ENCODE results near the gene CNOT3.
"Not testable (repeated sequence)": the region's sequence is repeated elsewhere in the genome, so short reads cannot be mapped to it uniquely, and the experiment has no call there.

The CNOT3 gene

GRCh38 chr19:54162241-54162805, 24.8 kb downstream of the CNOT3 start:
- peak; percentile 88 to 93 for DNase-seq
- TF ChIP-seq GATA1 (IDR thresholded peaks at IDR 0.05; ENCODE audit: low read depth, low read length) (no peak), POLR2A (IDR thresholded peaks at IDR 0.05; ENCODE audit: low read length) (no peak)

- no peak for DNase-seq
- TF ChIP-seq GATA1 (IDR thresholded peaks at IDR 0.05; ENCODE audit: low read depth, low read length) = no peak
- no peak for TF ChIP-seq POLR2A (IDR thresholded peaks at IDR 0.05; ENCODE audit: low read length)
Measured at GRCh38 chr19:54162884-54163283, 25.3 kb downstream of the CNOT3 start.

- no peak for TF ChIP-seq GATA1 (IDR thresholded peaks at IDR 0.05; ENCODE audit: low read depth, low read length)
- TF ChIP-seq POLR2A (IDR thresholded peaks at IDR 0.05; ENCODE audit: low read length) = no peak
- peak in 1 of 2 experiments; percentile 63 for DNase-seq
Measured at GRCh38 chr19:54164369-54165068, 27.0 kb downstream of the CNOT3 start.

- DNase-seq = no peak
- TF ChIP-seq GATA1 (IDR thresholded peaks at IDR 0.05; ENCODE audit: low read depth, low read length) = no peak
Measured at GRCh38 chr19:54165222-54165621, 27.7 kb downstream of the CNOT3 start.

GRCh38 chr19:54168174-54168917, 30.8 kb downstream of the CNOT3 start:
- DNase-seq = peak; percentile 83 to 92
- TF ChIP-seq POLR2A (IDR thresholded peaks at IDR 0.05; ENCODE audit: low read length) (no peak), GATA1 (IDR thresholded peaks at IDR 0.05; ENCODE audit: low read depth, low read length) (no peak)

- no peak for DNase-seq
Measured at GRCh38 chr19:54169149-54169740, 31.7 kb downstream of the CNOT3 start.

GRCh38 chr19:54171736-54172431, 34.3 kb downstream of the CNOT3 start:
- not testable (repeated sequence) for DNase-seq

More at GRCh38 chr19:54169149-54169740, 31.7 kb downstream of the CNOT3 start:
- TF ChIP-seq GATA1 (IDR thresholded peaks at IDR 0.05; ENCODE audit: low read depth, low read length) (no peak), POLR2A (IDR thresholded peaks at IDR 0.05; ENCODE audit: low read length) (no peak)

- peak; percentile 13 for TF ChIP-seq POLR2A (IDR thresholded peaks at IDR 0.05; ENCODE audit: low read length)
- no peak for TF ChIP-seq GATA1 (IDR thresholded peaks at IDR 0.05; ENCODE audit: low read depth, low read length)
- DNase-seq = no peak
Measured at GRCh38 chr19:54172471-54173358, 35.2 kb downstream of the CNOT3 start, which contains the start of gene TMC4. Gene TMC4 (minus strand): TSS chr19:54173160. CDS start chr19:54173117, 43 bp downstream.

GRCh38 chr19:54173359-54173699, 35.8 kb downstream of the CNOT3 start:
- no peak for TF ChIP-seq GATA1 (IDR thresholded peaks at IDR 0.05; ENCODE audit: low read depth, low read length)
- no peak for TF ChIP-seq POLR2A (IDR thresholded peaks at IDR 0.05; ENCODE audit: low read length)
- no peak for DNase-seq

- no peak for DNase-seq
- TF ChIP-seq GATA1 (IDR thresholded peaks at IDR 0.05; ENCODE audit: low read depth, low read length) (no peak), POLR2A (IDR thresholded peaks at IDR 0.05; ENCODE audit: low read length) (no peak)
Measured at GRCh38 chr19:54173951-54174834, 36.6 kb downstream of the CNOT3 start.

- TF ChIP-seq POLR2A (IDR thresholded peaks at IDR 0.05; ENCODE audit: low read length) = no peak
- no peak for TF ChIP-seq GATA1 (IDR thresholded peaks at IDR 0.05; ENCODE audit: low read depth, low read length)
- peak in 1 of 2 experiments; percentile 66 for DNase-seq
Measured at GRCh38 chr19:54178581-54179261, 41.2 kb downstream of the CNOT3 start.
